SK-N-SH treated with all-trans-retinoic acid at 6 μM for 48 hours (cell line): Measurements from ENCODE around the gene FHDC1.

Experiments used
- ATAC-seq: fragments of 200-7000 bp; cut with Tn5 transposase; 3 replicates; pipeline ENCODE4 v1.9.1; 2020; ENCODE audit warnings: mild to moderate bottlenecking, moderate library complexity
- ARNTL ChIP-seq: fragments of 450-650 bp; formaldehyde crosslinking; IDR thresholded peaks from 2 replicates; pipeline ENCODE4 v1.5.0; 2020; ENCODE audit warnings: low read depth, mild to moderate bottlenecking, moderate library complexity, borderline replicate concordance
- BACH2 ChIP-seq: fragments of 250-450 bp; sonication (Bioruptor Pico); IDR thresholded peaks from 2 replicates; pipeline ENCODE4 v1.9.0; 2021; ENCODE audit warnings: mild to moderate bottlenecking, borderline replicate concordance
- CSDC2 ChIP-seq: fragments of 250-450 bp; sonication (Bioruptor Pico); IDR thresholded peaks from 2 replicates; pipeline ENCODE4 v1.5.0; 2020; ENCODE audit warnings: mild to moderate bottlenecking, moderate library complexity
- CSRNP3 ChIP-seq: fragments of 250-450 bp; sonication (Bioruptor Pico); IDR thresholded peaks from 2 replicates; pipeline ENCODE4 v1.5.1; 2021; ENCODE audit warnings: mild to moderate bottlenecking, moderate library complexity
- ESRRG ChIP-seq: fragments of 250-450 bp; sonication (Bioruptor Pico); IDR thresholded peaks from 2 replicates; pipeline ENCODE4 v1.6.1; 2021; ENCODE audit warnings: mild to moderate bottlenecking
- GLIS3 ChIP-seq: fragments of 250-450 bp; sonication (Bioruptor Pico); IDR thresholded peaks from 2 replicates; pipeline ENCODE4 v1.5.0; 2020; ENCODE audit warnings: mild to moderate bottlenecking, moderate library complexity
- ISL1 ChIP-seq: fragments of 250-450 bp; sonication (Bioruptor Pico); IDR thresholded peaks from 2 replicates; pipeline ENCODE4 v2.1.2; 2022; ENCODE audit warnings: mild to moderate bottlenecking, moderate library complexity
- OSR1 ChIP-seq: fragments of 250-450 bp; sonication (Bioruptor Pico); IDR thresholded peaks from 2 replicates; pipeline ENCODE4 v1.8.0; 2022; ENCODE audit warnings: moderate library complexity, mild to moderate bottlenecking, inconsistent platforms
- PATZ1 ChIP-seq: fragments of 250-450 bp; sonication (Bioruptor Pico); IDR thresholded peaks from 2 replicates; pipeline ENCODE4 v1.8.0; 2020; ENCODE audit warnings: mild to moderate bottlenecking, moderate library complexity, borderline replicate concordance
- PPARA ChIP-seq: fragments of 250-450 bp; sonication (Bioruptor Pico); IDR thresholded peaks from 2 replicates; pipeline ENCODE4 v1.5.0; 2020; ENCODE audit warnings: mild to moderate bottlenecking, borderline replicate concordance
- RARB ChIP-seq: fragments of 250-450 bp; sonication (Bioruptor Pico); IDR thresholded peaks from 2 replicates; pipeline ENCODE4 v1.8.0; 2021; ENCODE audit warnings: mild to moderate bottlenecking, moderate library complexity
- SNAI2 ChIP-seq: fragments of 250-450 bp; sonication (Bioruptor Pico); IDR thresholded peaks from 2 replicates; pipeline ENCODE4 v1.5.0; 2020; ENCODE audit warnings: mild to moderate bottlenecking, moderate library complexity
- TCF4 ChIP-seq: fragments of 250-450 bp; sonication (Bioruptor Pico); IDR thresholded peaks from 2 replicates; pipeline ENCODE4 v1.8.0; 2021; ENCODE audit warnings: mild to moderate bottlenecking, moderate library complexity, borderline replicate concordance
- TOX ChIP-seq: fragments of 250-450 bp; sonication (Bioruptor Pico); IDR thresholded peaks from 2 replicates; pipeline ENCODE4 v1.8.0; 2021; ENCODE audit warnings: mild to moderate bottlenecking, moderate library complexity, borderline replicate concordance
- TSHZ2 ChIP-seq: fragments of 250-450 bp; sonication (Bioruptor Pico); IDR thresholded peaks from 2 replicates; pipeline ENCODE4 v1.5.0; 2020; ENCODE audit warnings: mild to moderate bottlenecking, moderate library complexity
- ZNF565 ChIP-seq: fragments of 450-650 bp; formaldehyde crosslinking; conservative IDR thresholded peaks from 2 replicates; pipeline ENCODE4 v1.5.0; 2020; ENCODE audit warnings: low read depth, mild to moderate bottlenecking, moderate library complexity
- ZNF70 ChIP-seq: fragments of 450-650 bp; formaldehyde crosslinking; IDR thresholded peaks from 2 replicates; pipeline ENCODE4 v1.5.0; 2020; ENCODE audit warnings: mild to moderate bottlenecking, moderate library complexity
- TF ChIP-seq, protein P1 (sequence below): fragments of 250-450 bp; sonication (Bioruptor Pico); IDR thresholded peaks from 2 replicates; pipeline ENCODE4 v1.8.0; 2021; ENCODE audit warnings: low read depth, mild to moderate bottlenecking, moderate library complexity, borderline replicate concordance

The FHDC1 gene

DNA sequence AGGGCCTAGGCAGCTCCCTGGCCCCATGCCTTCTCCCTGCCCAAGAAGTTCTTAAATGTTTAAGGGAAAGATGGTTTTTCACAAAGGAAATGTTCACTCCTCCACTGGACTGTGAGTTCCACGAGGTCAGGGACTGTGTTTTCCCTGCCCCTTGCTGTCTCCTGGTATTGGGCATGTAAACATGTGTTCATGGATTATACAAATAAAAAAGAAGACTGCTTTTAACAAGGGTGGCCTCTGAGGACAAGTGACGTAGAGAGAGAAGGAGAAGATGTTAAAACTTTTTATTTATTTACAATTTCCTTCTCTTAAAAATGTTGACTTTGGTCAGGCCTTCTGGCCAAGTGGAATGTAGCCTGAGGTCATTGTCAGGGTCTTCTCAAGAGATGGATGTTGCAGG is 66.0 kb downstream of the FHDC1 start (continued):
- TF ChIP-seq, protein P1, sequence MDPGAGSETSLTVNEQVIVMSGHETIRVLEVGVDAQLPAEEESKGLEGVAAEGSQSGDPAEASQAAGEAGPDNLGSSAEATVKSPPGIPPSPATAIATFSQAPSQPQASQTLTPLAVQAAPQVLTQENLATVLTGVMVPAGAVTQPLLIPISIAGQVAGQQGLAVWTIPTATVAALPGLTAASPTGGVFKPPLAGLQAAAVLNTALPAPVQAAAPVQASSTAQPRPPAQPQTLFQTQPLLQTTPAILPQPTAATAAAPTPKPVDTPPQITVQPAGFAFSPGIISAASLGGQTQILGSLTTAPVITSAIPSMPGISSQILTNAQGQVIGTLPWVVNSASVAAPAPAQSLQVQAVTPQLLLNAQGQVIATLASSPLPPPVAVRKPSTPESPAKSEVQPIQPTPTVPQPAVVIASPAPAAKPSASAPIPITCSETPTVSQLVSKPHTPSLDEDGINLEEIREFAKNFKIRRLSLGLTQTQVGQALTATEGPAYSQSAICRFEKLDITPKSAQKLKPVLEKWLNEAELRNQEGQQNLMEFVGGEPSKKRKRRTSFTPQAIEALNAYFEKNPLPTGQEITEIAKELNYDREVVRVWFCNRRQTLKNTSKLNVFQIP (CRISPR knock-in tag), result no peak

DNA sequence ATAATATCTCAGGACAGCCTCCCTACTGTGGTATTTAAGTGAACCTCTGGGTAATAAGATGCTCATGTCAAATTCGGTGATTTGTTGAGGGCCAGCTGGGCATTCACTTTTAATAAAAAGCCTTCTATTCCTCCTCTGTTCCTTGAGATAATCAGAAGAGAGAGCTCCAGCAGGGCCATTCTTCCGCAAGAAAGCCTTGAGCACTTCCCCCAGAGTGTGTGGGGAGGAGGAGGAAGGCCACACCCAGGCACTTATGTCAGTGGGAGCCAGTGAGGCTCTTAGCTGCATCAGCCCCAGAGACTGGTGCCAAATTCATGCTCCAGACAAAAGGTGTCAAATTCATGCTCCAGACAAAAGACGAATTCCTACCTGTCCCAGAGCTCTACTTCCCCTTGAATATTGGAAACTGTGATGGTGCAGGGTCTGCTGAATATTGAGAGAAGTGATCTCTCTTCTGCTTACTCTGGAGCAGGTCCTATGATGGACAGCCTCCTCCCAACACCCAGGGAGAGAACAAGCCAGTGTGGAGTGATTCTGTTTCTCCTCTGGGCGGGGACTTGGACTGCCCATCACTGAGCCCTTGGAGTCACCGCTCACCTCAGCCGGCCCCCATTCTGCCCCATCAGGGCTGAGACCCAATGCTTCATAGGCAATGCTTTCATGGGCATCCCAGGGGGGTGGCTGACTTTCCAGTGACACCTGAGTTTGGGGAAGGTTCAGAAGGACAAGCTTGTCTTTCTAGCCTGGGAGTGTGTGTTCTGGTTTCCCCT is 68.1 kb downstream of the FHDC1 start:
- TF ChIP-seq ESRRG (CRISPR knock-in tag) (no peak), ARNTL (CRISPR knock-in tag) (no peak), CSRNP3 (CRISPR knock-in tag) (no peak), TCF4 (no peak), PATZ1 (CRISPR knock-in tag) (no peak), ZNF70 (CRISPR knock-in tag) (no peak), GLIS3 (CRISPR knock-in tag) (no peak)
- TF ChIP-seq, protein P1 (CRISPR knock-in tag), result no peak
- no peak for ATAC-seq

DNA sequence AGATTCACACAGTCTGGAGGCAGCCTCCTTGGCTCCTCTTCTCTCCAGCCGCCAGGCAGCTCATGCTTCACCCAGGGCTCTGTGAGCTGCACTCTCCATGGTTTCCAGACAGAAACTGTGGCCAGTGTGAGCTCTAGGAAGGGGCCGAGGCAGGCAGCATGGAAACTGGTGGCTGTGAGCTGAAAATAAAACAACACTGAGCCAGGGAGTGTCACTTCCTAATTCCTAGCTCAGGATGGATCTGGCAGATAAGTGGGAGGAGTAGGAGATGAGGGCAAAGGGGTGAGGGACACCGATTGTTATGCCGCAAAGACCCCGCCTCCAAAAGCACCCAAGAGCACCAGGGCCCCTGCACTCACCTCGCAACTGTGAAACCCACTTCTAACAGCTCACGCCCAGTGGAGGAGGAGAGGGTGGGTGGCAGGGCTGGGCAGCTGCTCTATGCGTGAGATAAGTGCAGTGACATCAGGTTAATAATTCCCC is 69.8 kb downstream of the FHDC1 start:
- TF ChIP-seq GLIS3 (CRISPR knock-in tag), result no peak
- ATAC-seq, result no peak

GRCh38 chr4:153008578-153009199 is 72.6 kb downstream of the FHDC1 start:
- TF ChIP-seq ISL1 (CRISPR knock-in tag) (no peak), CSRNP3 (CRISPR knock-in tag) (no peak), ESRRG (CRISPR knock-in tag) (no peak), BACH2 (no peak), TSHZ2 (CRISPR knock-in tag) (no peak), TCF4 (no peak), OSR1 (no peak), GLIS3 (CRISPR knock-in tag) (no peak), SNAI2 (CRISPR knock-in tag) (no peak), ZNF565 (CRISPR knock-in tag) (no peak), ZNF70 (CRISPR knock-in tag) (no peak), TOX (CRISPR knock-in tag) (no peak), CSDC2 (no peak), RARB (CRISPR knock-in tag) (no peak), PPARA (CRISPR knock-in tag) (no peak)
- TF ChIP-seq, protein P1 (CRISPR knock-in tag), result no peak
- ATAC-seq, result no peak
